ENCODE data around the gene NFIA. TPM values are rescaled to one million over a fixed set of nuclear protein-coding genes. Genes with fewer than 3 reads are reported as not detected.

NFIA gene
- total and polyA plus RNA-seq, 5 donors from 2014 or later, result 0.86 to 3.9 (median 1.7) TPM

GRCh38 chr1:61498342-61498741 lies 416.0 kb downstream of the NFIA start:
- H3K27ac Mint-ChIP-seq, result no peak overlapping the region
- H3K9me3 ChIP-seq (ENCODE audit: control insufficient read depth in 2 of 2, low read length in 2 of 2), result no peaks in the 10 kb centered on the region
- H3K27ac ChIP-seq (ENCODE audit: insufficient read depth, low read length, poor library complexity, severe bottlenecking), result no peak overlapping the region
- DNase-seq, result no peak
- no peaks in the 10 kb centered on the region for H3K4me1 Mint-ChIP-seq
- no peaks in the 10 kb centered on the region for H3K4me1 ChIP-seq (ENCODE audit: control insufficient read depth, insufficient read depth, low read length, poor library complexity, severe bottlenecking)
- ATAC-seq (ENCODE audit: low read depth in 2 of 2), result no peak
- H3K4me3 ChIP-seq (ENCODE audit: low read depth, low read length), result no peak overlapping the region
- no peak overlapping the region for H3K4me3 Mint-ChIP-seq
- no peaks in the 10 kb centered on the region for H3K36me3 ChIP-seq (ENCODE audit: control insufficient read depth, insufficient read depth, low read length)
- H3K27me3 Mint-ChIP-seq, result no peaks in the 10 kb centered on the region
- H3K9me3 Mint-ChIP-seq, result no peaks in the 10 kb centered on the region
- no peaks in the 10 kb centered on the region for H3K27me3 ChIP-seq (ENCODE audit: control insufficient read depth, insufficient read depth, low read length)
- no peaks in the 10 kb centered on the region for H3K36me3 Mint-ChIP-seq

GRCh38 chr1:61501971-61502916 lies 419.9 kb downstream of the NFIA start:
- H3K36me3 ChIP-seq (ENCODE audit: control insufficient read depth, insufficient read depth, low read length), result no peaks in the 10 kb centered on the region
- H3K9me3 ChIP-seq (ENCODE audit: control insufficient read depth in 2 of 2, low read length in 2 of 2), result no peaks in the 10 kb centered on the region
- H3K4me1 Mint-ChIP-seq, result no peaks in the 10 kb centered on the region
- no peaks in the 10 kb centered on the region for H3K27me3 Mint-ChIP-seq
- no peaks in the 10 kb centered on the region for H3K4me1 ChIP-seq (ENCODE audit: control insufficient read depth, insufficient read depth, low read length, poor library complexity, severe bottlenecking)
- H3K27ac ChIP-seq (ENCODE audit: insufficient read depth, low read length, poor library complexity, severe bottlenecking), result no peak overlapping the region
- H3K27me3 ChIP-seq (ENCODE audit: control insufficient read depth, insufficient read depth, low read length), result peaks cover 2% of the 10 kb centered on the region
- DNase-seq (no peak), ATAC-seq (ENCODE audit: low read depth in 2 of 2) (no peak)
- no peaks in the 10 kb centered on the region for H3K9me3 Mint-ChIP-seq
- no peak overlapping the region for H3K4me3 ChIP-seq (ENCODE audit: low read depth, low read length)
- H3K4me3 Mint-ChIP-seq, result no peak overlapping the region
- no peak overlapping the region for H3K27ac Mint-ChIP-seq
- no peaks in the 10 kb centered on the region for H3K36me3 Mint-ChIP-seq

GRCh38 chr1:61504305-61504704 lies 421.9 kb downstream of the NFIA start:
- Mint-ChIP-seq H3K4me3 (no peak overlapping the region), H3K9me3 (peaks cover 0 to 1% (median 0%) of the 10 kb centered on the region in 7 donors), H3K4me1 (no peaks in the 10 kb centered on the region), H3K27me3 (peaks cover 2% of the 10 kb centered on the region), H3K36me3 (no peaks in the 10 kb centered on the region), H3K27ac (no peak overlapping the region)
- ATAC-seq (ENCODE audit: low read depth in 2 of 2), result no peak
- H3K27me3 ChIP-seq (ENCODE audit: control insufficient read depth, insufficient read depth, low read length), result peaks cover 2% of the 10 kb centered on the region
- no peaks in the 10 kb centered on the region for H3K4me1 ChIP-seq (ENCODE audit: control insufficient read depth, insufficient read depth, low read length, poor library complexity, severe bottlenecking)
- H3K36me3 ChIP-seq (ENCODE audit: control insufficient read depth, insufficient read depth, low read length), result no peaks in the 10 kb centered on the region
- H3K27ac ChIP-seq (ENCODE audit: insufficient read depth, low read length, poor library complexity, severe bottlenecking), result no peak overlapping the region
- H3K4me3 ChIP-seq (ENCODE audit: low read depth, low read length), result no peak overlapping the region
- H3K9me3 ChIP-seq (ENCODE audit: control insufficient read depth in 2 of 2, low read length in 2 of 2), result no peaks in the 10 kb centered on the region
- no peak for DNase-seq

- no peak for ATAC-seq (ENCODE audit: low read depth in 2 of 2)
- H3K27me3 Mint-ChIP-seq, result peaks cover 4% of the 10 kb centered on the region
- H3K9me3 Mint-ChIP-seq, result peaks cover 0 to 1% (median 0%) of the 10 kb centered on the region in 7 donors
- no peaks in the 10 kb centered on the region for H3K36me3 ChIP-seq (ENCODE audit: control insufficient read depth, insufficient read depth, low read length)
- H3K4me1 ChIP-seq (ENCODE audit: control insufficient read depth, insufficient read depth, low read length, poor library complexity, severe bottlenecking), result no peaks in the 10 kb centered on the region
- no peaks in the 10 kb centered on the region for H3K9me3 ChIP-seq (ENCODE audit: control insufficient read depth in 2 of 2, low read length in 2 of 2)
- DNase-seq, result no peak
- H3K4me3 Mint-ChIP-seq, result no peak overlapping the region
- H3K36me3 Mint-ChIP-seq, result no peaks in the 10 kb centered on the region
- H3K27ac Mint-ChIP-seq, result no peak overlapping the region
- H3K4me3 ChIP-seq (ENCODE audit: low read depth, low read length), result no peak overlapping the region
- H3K27me3 ChIP-seq (ENCODE audit: control insufficient read depth, insufficient read depth, low read length), result peaks cover 2% of the 10 kb centered on the region
- no peaks in the 10 kb centered on the region for H3K4me1 Mint-ChIP-seq
- H3K27ac ChIP-seq (ENCODE audit: insufficient read depth, low read length, poor library complexity, severe bottlenecking), result no peak overlapping the region
Measured at GRCh38 chr1:61504852-61505390, 422.6 kb downstream of the NFIA start.

- H3K4me1 ChIP-seq (ENCODE audit: control insufficient read depth, insufficient read depth, low read length, poor library complexity, severe bottlenecking), result no peaks in the 10 kb centered on the region
- Mint-ChIP-seq H3K27ac (no peak overlapping the region), H3K36me3 (no peaks in the 10 kb centered on the region), H3K9me3 (peaks cover 0 to 1% (median 0%) of the 10 kb centered on the region in 7 donors), H3K4me3 (no peak overlapping the region), H3K4me1 (no peaks in the 10 kb centered on the region), H3K27me3 (peaks cover 4% of the 10 kb centered on the region)
- no peak overlapping the region for H3K4me3 ChIP-seq (ENCODE audit: low read depth, low read length)
- no peaks in the 10 kb centered on the region for H3K9me3 ChIP-seq (ENCODE audit: control insufficient read depth in 2 of 2, low read length in 2 of 2)
- no peak for ATAC-seq (ENCODE audit: low read depth in 2 of 2)
- peaks cover 2% of the 10 kb centered on the region for H3K27me3 ChIP-seq (ENCODE audit: control insufficient read depth, insufficient read depth, low read length)
- no peak for DNase-seq
- H3K27ac ChIP-seq (ENCODE audit: insufficient read depth, low read length, poor library complexity, severe bottlenecking), result no peak overlapping the region
- no peaks in the 10 kb centered on the region for H3K36me3 ChIP-seq (ENCODE audit: control insufficient read depth, insufficient read depth, low read length)
Measured at GRCh38 chr1:61506236-61506635, 423.9 kb downstream of the NFIA start.

DNA sequence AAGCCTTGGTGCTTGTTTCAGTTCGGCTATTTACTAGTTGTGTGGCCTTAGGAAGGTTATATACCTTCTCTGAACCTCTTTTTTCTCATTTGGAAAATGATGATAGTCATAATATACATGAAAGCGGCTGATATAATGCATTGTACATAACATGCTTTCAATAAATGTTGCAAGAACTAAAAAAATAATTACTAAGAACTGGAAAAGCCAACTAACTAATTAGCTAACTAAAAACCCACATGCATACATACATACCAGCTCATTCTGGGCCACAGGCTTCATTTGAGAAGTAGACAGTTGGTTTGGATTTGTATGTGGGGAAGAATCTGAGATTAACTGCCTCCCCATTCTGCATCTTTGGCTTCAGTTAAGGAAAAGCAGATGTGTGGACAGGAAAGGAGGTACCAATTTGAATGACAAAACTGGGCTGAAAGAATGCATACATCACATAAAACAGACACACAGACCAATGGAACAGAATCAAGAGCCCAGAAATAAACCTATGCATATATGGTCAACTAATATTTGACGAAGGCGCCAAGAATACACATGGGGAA lies 424.7 kb downstream of the NFIA start:
- H3K4me3 Mint-ChIP-seq, result no peak overlapping the region

More for the DNA sequence above, 424.7 kb downstream of the NFIA start:
- H3K9me3 ChIP-seq (ENCODE audit: control insufficient read depth in 2 of 2, low read length in 2 of 2), result no peaks in the 10 kb centered on the region
- Mint-ChIP-seq H3K4me1 (no peaks in the 10 kb centered on the region), H3K9me3 (peaks cover 0 to 1% (median 0%) of the 10 kb centered on the region in 7 donors), H3K27me3 (peaks cover 10% of the 10 kb centered on the region), H3K27ac (no peak overlapping the region), H3K36me3 (no peaks in the 10 kb centered on the region)
- peaks cover 2% of the 10 kb centered on the region for H3K27me3 ChIP-seq (ENCODE audit: control insufficient read depth, insufficient read depth, low read length)
- ATAC-seq (ENCODE audit: low read depth in 2 of 2) (no peak), DNase-seq (no peak)
- H3K27ac ChIP-seq (ENCODE audit: insufficient read depth, low read length, poor library complexity, severe bottlenecking), result no peak overlapping the region
- H3K4me1 ChIP-seq (ENCODE audit: control insufficient read depth, insufficient read depth, low read length, poor library complexity, severe bottlenecking), result no peaks in the 10 kb centered on the region
- H3K36me3 ChIP-seq (ENCODE audit: control insufficient read depth, insufficient read depth, low read length), result no peaks in the 10 kb centered on the region
- no peak overlapping the region for H3K4me3 ChIP-seq (ENCODE audit: low read depth, low read length)
